ENCODE measurements around the gene SLC36A3.

SLC36A3 gene

GRCh38 chr5:151298063-151298855 is 5.3 kb downstream of the SLC36A3 start:
- DNase-seq = no peak

GRCh38 chr5:151296974-151297373 is 6.6 kb downstream of the SLC36A3 start:
- DNase-seq = no peak

GRCh38 chr5:151296478-151296830 is 7.1 kb downstream of the SLC36A3 start:
- no peak for DNase-seq

GRCh38 chr5:151295791-151296477 is 7.6 kb downstream of the SLC36A3 start:
- no peak for DNase-seq

GRCh38 chr5:151295138-151295537 is 8.4 kb downstream of the SLC36A3 start:
- DNase-seq = no peak

GRCh38 chr5:151293624-151294023 is 9.9 kb downstream of the SLC36A3 start:
- no peak for DNase-seq

- peak; percentile 43 for DNase-seq
Observed at GRCh38 chr5:151288180-151288579, 15.4 kb downstream of the SLC36A3 start.

GRCh38 chr5:151286246-151286645 is 17.3 kb downstream of the SLC36A3 start:
- DNase-seq = no peak

GRCh38 chr5:151285683-151286082 is 17.9 kb downstream of the SLC36A3 start:
- no peak for DNase-seq

- no peak for DNase-seq
Observed at GRCh38 chr5:151284392-151284967, 19.1 kb downstream of the SLC36A3 start.

GRCh38 chr5:151283120-151283825 is 20.3 kb downstream of the SLC36A3 start:
- DNase-seq = no peak

GRCh38 chr5:151281001-151281639 is 22.4 kb downstream of the SLC36A3 start:
- no peak for DNase-seq

GRCh38 chr5:151280443-151280842 is 23.1 kb downstream of the SLC36A3 start:
- no peak for DNase-seq

GRCh38 chr5:151278845-151279244 is 24.7 kb downstream of the SLC36A3 start:
- DNase-seq = no peak

GRCh38 chr5:151275803-151276202 is 27.8 kb downstream of the SLC36A3 start:
- no peak for DNase-seq

- DNase-seq = no peak
Observed at GRCh38 chr5:151274666-151275065, 28.9 kb downstream of the SLC36A3 start.

- DNase-seq = no peak
Observed at GRCh38 chr5:151271336-151271735, 32.2 kb downstream of the SLC36A3 start.

- no peak for DNase-seq
Observed at GRCh38 chr5:151270599-151270998, 33.0 kb downstream of the SLC36A3 start.

- DNase-seq = no peak
Observed at GRCh38 chr5:151267491-151268260, 35.9 kb downstream of the SLC36A3 start.

GRCh38 chr5:151264113-151264512 is 39.5 kb downstream of the SLC36A3 start:
- DNase-seq = no peak

GRCh38 chr5:151262532-151262931 is 41.0 kb downstream of the SLC36A3 start:
- no peak for DNase-seq

GRCh38 chr5:151259931-151260330 is 43.6 kb downstream of the SLC36A3 start:
- no peak for DNase-seq
